Measurements from ENCODE around the gene TSSC4.

The TSSC4 gene

GRCh38 chr11:2369320-2369719 is 31.2 kb upstream of the TSSC4 start:
- DNase-seq (ENCODE audit: low read depth), result no peak

GRCh38 chr11:2369896-2370295 is 30.7 kb upstream of the TSSC4 start:
- DNase-seq (ENCODE audit: low read depth), result no peak

DNA sequence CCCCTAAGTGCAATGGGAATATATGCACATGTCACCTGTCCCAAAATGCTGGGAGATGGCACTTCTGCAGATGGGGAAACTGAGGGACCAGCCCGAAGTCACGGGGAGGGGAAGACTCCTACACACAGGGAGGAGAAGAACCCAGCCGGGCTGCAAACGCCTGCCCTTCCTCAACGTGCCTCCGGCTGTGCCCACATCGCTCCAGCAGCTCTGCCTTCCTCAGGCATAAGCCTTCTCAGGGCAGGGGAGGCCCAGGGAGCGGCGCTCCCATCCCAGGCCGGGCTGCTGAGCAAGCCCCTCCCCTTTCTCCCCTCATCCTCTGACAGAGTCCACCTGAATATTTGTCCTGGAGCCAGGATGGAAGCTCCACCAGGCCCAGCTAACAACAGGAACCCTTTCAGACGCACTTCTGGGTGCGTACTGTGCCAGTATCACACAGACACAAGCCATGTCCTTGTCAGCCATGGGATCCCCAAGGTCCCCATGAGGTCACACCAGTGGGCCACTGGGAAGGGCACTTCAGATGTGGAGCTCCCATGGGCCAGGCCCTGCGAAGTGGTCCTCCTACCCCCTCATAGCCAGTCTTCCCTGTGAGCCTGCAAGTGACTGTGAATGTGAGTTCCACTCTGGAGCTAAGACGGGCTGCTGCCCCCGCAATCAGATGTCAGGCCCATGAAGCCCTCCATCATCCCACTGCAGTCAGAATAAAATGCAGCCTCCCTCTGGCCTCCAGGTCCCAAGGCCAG is 25.9 kb upstream of the TSSC4 start:
- no peak for DNase-seq (ENCODE audit: low read depth)

DNA sequence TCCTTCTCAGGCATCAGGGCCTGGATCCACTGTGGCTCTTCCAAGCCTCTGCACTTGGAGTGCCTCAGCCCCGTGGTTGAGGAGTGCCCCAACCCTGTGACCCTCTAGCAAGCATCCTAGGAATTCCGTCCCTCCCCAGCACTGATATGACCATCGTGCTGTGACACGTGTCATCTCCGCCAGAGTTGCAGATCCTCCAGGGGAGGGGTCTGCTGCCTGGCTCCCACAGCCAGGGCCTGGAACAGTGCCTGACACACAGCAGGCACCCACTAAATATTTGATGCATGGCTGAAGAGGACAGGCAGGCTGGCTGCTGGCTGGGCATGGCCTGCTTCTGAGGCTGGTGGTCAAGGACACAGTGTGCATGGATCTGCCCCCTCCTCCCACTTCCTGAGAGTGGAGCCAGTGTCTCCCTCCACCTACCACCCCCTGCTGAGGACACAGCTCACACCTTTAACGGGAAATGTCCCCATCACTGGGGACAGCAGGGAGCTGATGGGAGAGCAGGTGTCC is 25.2 kb upstream of the TSSC4 start:
- DNase-seq (ENCODE audit: low read depth), result no peak

GRCh38 chr11:2375964-2376551 is 24.5 kb upstream of the TSSC4 start:
- DNase-seq (ENCODE audit: low read depth), result no peak

DNA sequence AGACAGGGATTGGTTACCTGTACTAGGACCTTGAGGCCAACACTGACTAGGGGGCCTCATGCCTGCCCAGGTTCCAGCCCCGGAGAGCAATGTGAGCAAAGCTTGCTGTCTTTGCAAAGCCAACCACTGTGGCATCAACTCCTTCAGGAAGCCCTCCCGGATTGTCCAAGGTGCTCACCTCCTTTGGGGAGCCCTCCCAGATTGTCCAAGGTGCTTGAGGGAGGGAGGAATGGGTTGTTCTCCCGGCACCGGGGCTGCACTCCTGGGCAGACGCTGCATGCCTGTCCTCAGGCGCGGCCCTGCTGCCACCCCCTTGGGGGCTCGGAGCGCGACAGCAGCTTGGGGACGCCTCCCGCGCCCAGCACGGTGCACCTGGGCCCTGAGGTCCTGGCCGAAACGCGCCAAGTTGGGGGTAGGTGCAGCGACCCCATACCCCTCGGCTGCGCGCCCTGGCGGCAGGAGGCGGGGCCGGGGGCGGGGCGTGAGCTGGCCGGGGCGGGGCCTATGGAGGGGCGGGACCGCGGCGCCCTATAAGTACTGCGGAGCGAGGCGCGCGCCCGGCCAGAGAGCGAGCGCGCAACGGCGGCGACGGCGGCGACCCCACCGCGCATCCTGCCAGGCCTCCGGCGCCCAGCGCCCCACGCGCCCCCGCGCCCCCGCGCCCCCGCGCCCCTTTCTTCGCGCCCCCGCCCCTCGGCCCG is 23.6 kb upstream of the TSSC4 start, which contains the start of gene CD81:
TSS of gene CD81 (plus strand) at position 560 of the 701 bp plus-strand sequence. CDS start 240 bp downstream, outside the sequence.
- no peak for DNase-seq (ENCODE audit: low read depth)

GRCh38 chr11:2377511-2378443 is 22.8 kb upstream of the TSSC4 start:
- no peak for DNase-seq (ENCODE audit: low read depth)

- no peak for DNase-seq (ENCODE audit: low read depth)
Measured at GRCh38 chr11:2378527-2379210, 21.9 kb upstream of the TSSC4 start.

- DNase-seq (ENCODE audit: low read depth), result no peak
Measured at GRCh38 chr11:2379466-2380174, 20.9 kb upstream of the TSSC4 start.

DNA sequence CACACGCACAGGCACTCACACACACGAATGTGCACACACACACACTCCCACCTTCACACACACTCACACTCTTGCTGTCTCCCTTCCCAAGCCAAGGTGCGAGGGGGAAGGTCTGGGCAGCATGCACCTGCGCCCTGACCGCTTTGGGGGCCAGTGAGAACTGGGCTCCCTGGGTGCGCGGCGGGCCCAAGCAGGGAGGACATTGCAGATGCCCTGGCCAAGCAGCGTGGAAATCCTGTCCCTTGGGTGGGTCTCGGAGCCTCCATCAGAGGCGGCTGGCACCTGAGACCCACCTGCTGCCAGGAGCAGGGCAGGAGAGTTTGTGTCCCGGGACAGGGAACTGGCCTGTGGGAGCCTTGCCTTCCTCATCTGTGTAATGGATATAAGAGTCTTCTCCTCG is 20.2 kb upstream of the TSSC4 start:
- DNase-seq (ENCODE audit: low read depth), result no peak

DNA sequence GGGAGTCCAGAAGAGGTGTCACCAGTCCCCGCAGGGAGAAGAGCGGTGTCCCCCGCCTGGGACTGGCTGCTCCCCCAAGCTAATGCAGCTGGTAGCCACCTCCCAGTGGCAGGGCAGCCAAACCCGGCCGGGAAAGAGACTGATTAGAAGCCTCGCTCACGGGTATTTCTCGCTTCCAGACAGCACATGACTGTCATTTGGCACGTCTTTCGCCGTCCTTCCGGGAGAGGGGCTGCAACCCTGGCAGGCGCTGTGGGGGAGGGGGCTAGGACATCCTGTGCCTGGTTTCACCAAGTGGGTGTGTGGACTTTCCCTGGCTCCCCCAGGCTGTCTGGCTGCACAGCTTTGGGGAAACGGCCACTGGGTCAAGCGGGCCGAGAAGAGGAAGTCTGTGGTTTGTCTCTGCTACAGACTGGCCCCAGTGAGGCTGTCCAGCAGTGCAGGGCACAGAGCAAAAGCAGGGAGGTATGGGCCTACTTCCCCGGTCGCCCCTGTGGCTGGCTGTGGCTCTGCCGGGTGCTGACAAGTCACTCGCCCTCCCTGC is 19.7 kb upstream of the TSSC4 start:
- DNase-seq (ENCODE audit: low read depth), result no peak

- DNase-seq (ENCODE audit: low read depth), result no peak
Measured at GRCh38 chr11:2381494-2382128, 18.9 kb upstream of the TSSC4 start.

DNA sequence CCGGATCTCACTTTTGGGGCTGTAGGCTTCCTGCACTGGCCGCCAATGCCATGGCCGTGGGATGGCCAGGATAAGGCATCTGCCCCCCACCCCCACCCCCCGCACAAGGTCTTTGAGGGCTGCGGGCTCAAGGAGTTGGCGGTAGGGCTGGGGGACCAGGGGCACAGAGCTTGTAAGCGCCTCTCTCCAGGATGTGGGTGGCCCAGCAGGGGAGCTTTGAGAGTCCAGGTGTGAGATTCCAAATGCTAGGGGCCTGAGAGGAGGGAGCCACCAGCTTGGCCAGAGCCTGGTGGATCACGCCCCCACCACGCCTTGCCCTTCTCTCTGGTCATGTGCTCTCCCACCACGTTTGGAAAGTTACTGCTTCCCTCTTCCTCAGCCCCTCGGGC is 18.4 kb upstream of the TSSC4 start:
- no peak for DNase-seq (ENCODE audit: low read depth)

- no peak for DNase-seq (ENCODE audit: low read depth)
Measured at GRCh38 chr11:2382936-2383851, 17.4 kb upstream of the TSSC4 start.

DNA sequence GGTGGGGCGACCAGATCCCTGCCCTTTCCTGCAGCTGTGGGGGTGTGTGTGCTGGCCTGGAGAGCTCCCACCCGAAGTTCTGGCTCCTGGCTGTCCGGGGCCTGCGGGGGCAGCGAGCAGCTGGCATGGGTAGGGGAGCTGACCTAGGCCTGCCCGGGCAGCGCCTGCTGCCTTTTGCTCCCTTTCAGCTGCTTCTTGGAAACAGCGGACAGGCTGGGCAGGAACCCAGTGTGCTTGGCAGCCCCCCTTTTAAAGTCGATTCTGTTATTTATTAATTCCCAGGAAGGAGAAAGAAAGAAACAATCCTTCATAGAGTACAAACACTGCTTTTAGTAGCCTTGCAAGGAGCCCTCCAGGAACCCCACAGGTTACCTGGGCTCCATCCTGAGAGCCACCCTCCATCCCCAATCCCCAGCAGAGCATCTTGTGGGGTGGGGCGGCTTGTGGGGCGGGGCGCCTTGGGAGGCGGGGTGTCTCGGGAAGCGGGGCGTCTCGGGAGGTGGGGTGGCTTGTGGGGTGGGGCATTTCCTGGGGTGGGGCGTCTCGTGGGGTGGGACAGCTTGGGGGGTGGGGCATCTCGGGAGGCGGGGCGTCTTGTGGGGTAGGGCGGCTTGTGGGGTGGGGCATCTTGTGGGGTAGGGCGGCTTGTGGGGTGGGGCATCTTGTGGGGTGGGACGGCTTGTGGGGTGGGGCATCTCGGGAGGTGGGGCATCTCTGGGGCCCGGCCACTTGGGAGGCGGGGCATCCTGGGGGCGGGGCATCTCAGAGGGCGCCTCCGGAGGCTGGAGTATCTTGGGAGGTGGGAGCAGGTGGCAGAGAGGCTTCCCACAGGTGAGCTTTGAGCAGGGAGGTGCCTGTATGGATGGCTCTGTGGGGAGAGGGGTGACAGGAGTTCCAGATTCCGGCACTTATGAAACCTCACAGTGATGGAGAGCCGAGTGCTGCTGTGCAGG is 16.4 kb upstream of the TSSC4 start:
- DNase-seq (ENCODE audit: low read depth), result no peak

DNA sequence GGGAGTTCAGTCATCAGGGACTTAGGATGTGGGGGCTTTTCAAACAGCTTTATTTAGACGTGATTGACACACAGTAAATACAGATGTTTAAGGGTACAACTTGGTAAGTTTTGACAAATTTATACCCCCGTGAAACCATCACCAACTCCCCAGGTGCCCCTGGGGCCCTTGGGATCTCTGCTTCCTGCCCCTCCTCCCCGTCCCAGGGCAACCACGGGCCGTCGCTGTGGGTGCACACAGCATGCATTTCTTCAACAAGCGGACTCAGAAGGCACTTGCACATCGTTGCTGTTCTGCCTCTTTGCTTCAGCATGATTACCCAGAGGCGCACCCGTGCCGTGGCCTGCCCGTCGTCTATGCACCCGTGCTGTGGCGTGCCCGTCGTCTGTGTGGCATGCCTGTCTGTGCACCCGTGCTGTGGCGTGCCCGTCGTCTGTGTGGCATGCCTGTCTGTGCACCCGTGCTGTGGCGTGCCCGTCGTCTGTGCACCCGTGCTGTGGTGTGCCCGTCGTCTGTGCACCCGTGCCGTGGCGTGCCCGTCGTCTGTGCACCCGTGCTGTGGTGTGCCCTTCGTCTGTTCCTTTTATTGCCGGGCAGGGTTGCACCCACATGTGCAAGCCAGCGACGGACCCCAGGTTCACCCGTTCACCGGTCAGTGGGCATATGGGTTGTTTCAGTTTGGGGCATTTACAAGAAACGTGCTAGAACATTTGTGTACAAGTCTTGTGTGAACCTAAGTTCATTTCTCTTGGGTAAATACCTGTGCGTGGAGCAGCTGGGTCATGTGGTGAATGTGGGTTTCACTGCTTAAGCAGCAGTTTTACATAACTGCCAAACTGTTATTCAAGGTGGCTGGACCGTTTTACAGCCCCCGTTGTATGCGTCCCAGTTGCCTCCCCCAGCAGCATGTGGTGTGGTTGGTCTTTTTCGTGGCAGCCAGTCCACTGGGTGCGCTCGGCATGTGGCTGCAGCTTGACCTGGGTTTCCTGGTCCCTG is 15.1 kb upstream of the TSSC4 start:
- no peak for DNase-seq (ENCODE audit: low read depth)

All from stimulated activated CD8-positive, alpha-beta memory T cell treated with anti-CD3 and anti-CD28 coated beads, Interleukin-4, amount 100 ng/mL, for 24 hours (primary cell).